Ishikawa (cell line): ENCODE measurements around the gene RETREG1.

Experiments
- CEBPB ChIP-seq: IDR thresholded peaks from 2 replicates; pipeline ENCODE4 v1.6.1; 2012
- CREB1 ChIP-seq: IDR thresholded peaks from 2 replicates; pipeline ENCODE4 v1.6.1; 2012; ENCODE audit warnings: low read depth
- EGR1 ChIP-seq: IDR thresholded peaks from 2 replicates; pipeline ENCODE4 v1.6.1; 2012
- EP300 ChIP-seq: IDR thresholded peaks from 2 replicates; pipeline ENCODE4 v1.6.1; 2012; ENCODE audit warnings: borderline replicate concordance
- FOXM1 ChIP-seq: IDR thresholded peaks from 2 replicates; pipeline ENCODE4 v1.6.1; 2012; ENCODE audit warnings: low read depth, borderline replicate concordance
- NFIC ChIP-seq: IDR thresholded peaks from 2 replicates; pipeline ENCODE4 v1.6.1; 2012
- RAD21 ChIP-seq: IDR thresholded peaks from 2 replicates; pipeline ENCODE4 v1.6.1; 2012; ENCODE audit warnings: low read depth
- REST ChIP-seq: IDR thresholded peaks from 2 replicates; pipeline ENCODE4 v1.6.1; 2012; ENCODE audit warnings: low read depth, mild to moderate bottlenecking
- TAF1 ChIP-seq: IDR thresholded peaks from 2 replicates; pipeline ENCODE4 v1.6.1; 2012; ENCODE audit warnings: low read depth, mild to moderate bottlenecking
- TCF12 ChIP-seq: IDR thresholded peaks from 2 replicates; pipeline ENCODE4 v1.6.1; 2012; ENCODE audit warnings: low read depth
- TEAD4 ChIP-seq: IDR thresholded peaks from 2 replicates; pipeline ENCODE4 v1.6.1; 2012
- YY1 ChIP-seq: IDR thresholded peaks from 2 replicates; pipeline ENCODE4 v1.6.1; 2012; ENCODE audit warnings: low read depth
- ZBTB7A ChIP-seq: IDR thresholded peaks from 2 replicates; pipeline ENCODE4 v1.6.1; 2012; ENCODE audit warnings: low read depth
- TF ChIP-seq, protein P1 (sequence below): IDR thresholded peaks from 2 replicates; pipeline ENCODE4 v1.6.1; 2012
- TF ChIP-seq, protein P2 (sequence below): IDR thresholded peaks from 2 replicates; pipeline ENCODE4 v1.6.1; 2012

The RETREG1 gene

DNA sequence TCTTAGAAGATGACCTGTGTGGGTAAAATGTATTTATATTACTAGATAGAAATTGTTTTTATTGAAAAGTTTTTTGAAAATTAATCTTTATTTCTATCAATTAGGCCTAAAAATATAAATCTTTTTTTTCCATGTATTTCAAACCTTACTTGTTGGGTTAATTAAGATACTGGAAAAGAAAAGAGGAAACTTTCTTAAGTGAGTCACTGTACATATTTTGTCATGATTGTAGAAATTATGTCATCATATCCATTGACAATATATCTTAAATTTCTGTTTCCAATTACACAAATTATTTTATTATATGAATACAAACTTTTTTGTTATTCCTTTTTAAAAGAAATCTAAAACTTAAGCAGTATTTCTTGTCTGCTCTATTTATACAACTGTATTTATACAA is 53.1 kb downstream of the RETREG1 start:
- TF ChIP-seq CEBPB (no peak), EGR1 (no peak), REST (no peak), TCF12 (no peak), CREB1 (no peak), FOXM1 (no peak), RAD21 (no peak), EP300 (no peak), ZBTB7A (no peak)
- TF ChIP-seq, protein P1, sequence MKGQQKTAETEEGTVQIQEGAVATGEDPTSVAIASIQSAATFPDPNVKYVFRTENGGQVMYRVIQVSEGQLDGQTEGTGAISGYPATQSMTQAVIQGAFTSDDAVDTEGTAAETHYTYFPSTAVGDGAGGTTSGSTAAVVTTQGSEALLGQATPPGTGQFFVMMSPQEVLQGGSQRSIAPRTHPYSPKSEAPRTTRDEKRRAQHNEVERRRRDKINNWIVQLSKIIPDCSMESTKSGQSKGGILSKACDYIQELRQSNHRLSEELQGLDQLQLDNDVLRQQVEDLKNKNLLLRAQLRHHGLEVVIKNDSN = no peak

GRCh38 chr5:16561660-16562059 is 55.1 kb downstream of the RETREG1 start:
- no peak for TF ChIP-seq ZBTB7A
- no peak for TF ChIP-seq TEAD4
- no peak for TF ChIP-seq CEBPB
- TF ChIP-seq, protein P1 = no peak
- no peak for TF ChIP-seq RAD21
- TF ChIP-seq TAF1 = no peak
- TF ChIP-seq YY1 = no peak
- TF ChIP-seq TCF12 = no peak
- TF ChIP-seq REST = no peak
- no peak for TF ChIP-seq FOXM1
- TF ChIP-seq CREB1 = no peak
- no peak for TF ChIP-seq NFIC
- TF ChIP-seq, protein P2, sequence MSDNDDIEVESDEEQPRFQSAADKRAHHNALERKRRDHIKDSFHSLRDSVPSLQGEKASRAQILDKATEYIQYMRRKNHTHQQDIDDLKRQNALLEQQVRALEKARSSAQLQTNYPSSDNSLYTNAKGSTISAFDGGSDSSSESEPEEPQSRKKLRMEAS = no peak
- TF ChIP-seq EGR1 = no peak
- no peak for TF ChIP-seq EP300

DNA sequence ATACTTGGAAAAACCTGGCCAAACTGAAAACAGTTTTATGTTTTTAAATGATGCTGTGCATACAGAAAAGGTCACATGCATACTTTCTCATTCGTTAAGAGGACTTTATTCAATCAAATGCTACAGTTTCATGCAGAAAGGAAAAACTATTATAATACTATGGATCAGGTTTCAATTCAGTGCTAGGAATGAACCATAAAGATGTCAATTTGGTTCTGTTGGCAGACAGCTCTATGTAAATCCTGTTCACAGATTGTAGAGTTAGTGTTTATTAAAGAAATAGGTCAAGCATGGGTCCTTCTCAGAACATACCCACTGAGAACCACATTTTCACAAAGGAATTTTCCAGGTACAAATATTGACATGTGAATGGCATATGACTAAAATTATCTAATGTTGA is 57.1 kb downstream of the RETREG1 start:
- TF ChIP-seq RAD21 (no peak), CREB1 (no peak), TAF1 (no peak), TEAD4 (no peak), EP300 (no peak), REST (no peak), FOXM1 (no peak), CEBPB (no peak), ZBTB7A (no peak), NFIC (no peak), YY1 (no peak), TCF12 (no peak), EGR1 (no peak)
- TF ChIP-seq, protein P2 = no peak
- TF ChIP-seq, protein P1 = no peak

GRCh38 chr5:16558984-16559629 is 57.7 kb downstream of the RETREG1 start:
- TF ChIP-seq NFIC (no peak), EP300 (no peak), EGR1 (no peak), CEBPB (no peak), REST (no peak), CREB1 (no peak)
